Ishikawa (cell line): ENCODE results near the gene NUP133.

Experiments used
- CEBPB ChIP-seq: IDR thresholded peaks from 2 replicates; pipeline ENCODE4 v1.6.1; 2012
- CREB1 ChIP-seq: IDR thresholded peaks from 2 replicates; pipeline ENCODE4 v1.6.1; 2012; ENCODE audit warnings: low read depth
- EGR1 ChIP-seq: IDR thresholded peaks from 2 replicates; pipeline ENCODE4 v1.6.1; 2012
- EP300 ChIP-seq: IDR thresholded peaks from 2 replicates; pipeline ENCODE4 v1.6.1; 2012; ENCODE audit warnings: borderline replicate concordance
- FOXM1 ChIP-seq: IDR thresholded peaks from 2 replicates; pipeline ENCODE4 v1.6.1; 2012; ENCODE audit warnings: low read depth, borderline replicate concordance
- NFIC ChIP-seq: IDR thresholded peaks from 2 replicates; pipeline ENCODE4 v1.6.1; 2012
- RAD21 ChIP-seq: IDR thresholded peaks from 2 replicates; pipeline ENCODE4 v1.6.1; 2012; ENCODE audit warnings: low read depth
- REST ChIP-seq: IDR thresholded peaks from 2 replicates; pipeline ENCODE4 v1.6.1; 2012; ENCODE audit warnings: low read depth, mild to moderate bottlenecking
- TAF1 ChIP-seq: IDR thresholded peaks from 2 replicates; pipeline ENCODE4 v1.6.1; 2012; ENCODE audit warnings: low read depth, mild to moderate bottlenecking
- TCF12 ChIP-seq: IDR thresholded peaks from 2 replicates; pipeline ENCODE4 v1.6.1; 2012; ENCODE audit warnings: low read depth
- TEAD4 ChIP-seq: IDR thresholded peaks from 2 replicates; pipeline ENCODE4 v1.6.1; 2012
- YY1 ChIP-seq: IDR thresholded peaks from 2 replicates; pipeline ENCODE4 v1.6.1; 2012; ENCODE audit warnings: low read depth
- ZBTB7A ChIP-seq: IDR thresholded peaks from 2 replicates; pipeline ENCODE4 v1.6.1; 2012; ENCODE audit warnings: low read depth
- TF ChIP-seq, protein P1 (sequence below): IDR thresholded peaks from 2 replicates; pipeline ENCODE4 v1.6.1; 2012
- TF ChIP-seq, protein P2 (sequence below): IDR thresholded peaks from 2 replicates; pipeline ENCODE4 v1.6.1; 2012

The NUP133 gene

DNA sequence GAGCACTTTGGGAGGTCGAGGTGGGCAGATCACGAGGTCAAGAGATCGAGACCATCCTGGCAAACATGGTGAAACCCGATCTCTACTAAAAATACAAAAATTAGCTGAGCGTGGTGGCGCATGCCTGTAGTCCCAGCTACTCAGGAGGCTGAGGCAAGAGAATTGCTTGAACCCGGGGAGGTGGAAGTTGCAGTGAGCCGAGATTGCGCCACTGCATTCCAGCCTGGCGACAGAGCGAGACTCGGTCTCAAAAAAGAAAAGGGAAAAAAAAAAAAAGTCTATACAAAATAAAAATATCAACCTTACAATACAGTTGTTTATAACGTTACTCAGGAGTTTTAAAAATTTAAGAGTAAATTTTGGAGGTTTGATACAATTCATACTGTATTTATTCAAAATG is 32.3 kb downstream of the NUP133 start:
- TF ChIP-seq CEBPB, result peak; percentile 93
- peak; percentile 76 for TF ChIP-seq TEAD4

DNA sequence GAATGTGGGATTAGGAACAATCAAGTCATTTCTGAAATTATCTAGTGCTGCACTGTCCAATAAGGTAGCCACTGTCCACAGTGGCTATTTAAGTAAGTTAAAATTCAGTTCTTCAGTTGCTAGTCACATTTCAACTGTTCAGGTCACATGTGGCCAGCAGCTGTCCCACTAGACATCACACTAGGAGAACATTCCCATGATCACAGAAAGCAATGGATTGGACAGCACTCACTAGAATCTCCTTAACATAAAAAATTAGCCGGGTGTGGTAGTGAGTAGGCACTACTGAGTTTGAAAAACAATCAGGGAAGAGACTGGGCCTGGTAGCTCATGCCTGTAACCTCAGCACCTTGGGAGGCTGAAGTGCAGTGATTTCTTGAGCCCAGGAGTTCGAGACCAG is 33.6 kb downstream of the NUP133 start:
- TF ChIP-seq TCF12 (no peak), EP300 (no peak), EGR1 (no peak), TAF1 (no peak), NFIC (no peak), REST (no peak), CREB1 (no peak), FOXM1 (no peak), TEAD4 (no peak), RAD21 (no peak), YY1 (no peak), CEBPB (no peak), ZBTB7A (no peak)
- TF ChIP-seq, protein P1, sequence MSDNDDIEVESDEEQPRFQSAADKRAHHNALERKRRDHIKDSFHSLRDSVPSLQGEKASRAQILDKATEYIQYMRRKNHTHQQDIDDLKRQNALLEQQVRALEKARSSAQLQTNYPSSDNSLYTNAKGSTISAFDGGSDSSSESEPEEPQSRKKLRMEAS, result no peak
- TF ChIP-seq, protein P2, sequence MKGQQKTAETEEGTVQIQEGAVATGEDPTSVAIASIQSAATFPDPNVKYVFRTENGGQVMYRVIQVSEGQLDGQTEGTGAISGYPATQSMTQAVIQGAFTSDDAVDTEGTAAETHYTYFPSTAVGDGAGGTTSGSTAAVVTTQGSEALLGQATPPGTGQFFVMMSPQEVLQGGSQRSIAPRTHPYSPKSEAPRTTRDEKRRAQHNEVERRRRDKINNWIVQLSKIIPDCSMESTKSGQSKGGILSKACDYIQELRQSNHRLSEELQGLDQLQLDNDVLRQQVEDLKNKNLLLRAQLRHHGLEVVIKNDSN, result no peak

DNA sequence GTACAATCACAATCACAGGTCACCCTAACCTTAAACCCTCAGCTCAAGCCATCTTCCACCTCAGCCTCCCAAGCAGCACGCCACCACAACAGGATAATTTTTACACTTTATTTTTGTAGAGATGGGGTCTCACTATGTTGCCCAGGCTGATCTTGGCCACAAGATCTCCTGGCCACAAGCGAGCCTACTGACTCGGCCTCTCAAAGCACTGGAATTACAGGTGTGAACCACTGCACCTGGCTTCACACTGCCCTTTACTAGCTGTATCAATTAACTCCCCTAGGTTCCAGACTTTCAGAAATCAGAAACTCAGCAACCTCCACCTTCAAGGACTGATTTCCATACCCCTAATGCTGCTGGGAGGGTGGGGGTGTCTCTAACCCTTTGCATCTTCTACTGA is 37.0 kb downstream of the NUP133 start:
- no peak for TF ChIP-seq TAF1

- TF ChIP-seq, protein P1, result no peak
- no peak for TF ChIP-seq RAD21
- TF ChIP-seq CREB1, result no peak
- TF ChIP-seq TEAD4, result no peak
- TF ChIP-seq TAF1, result no peak
- TF ChIP-seq YY1, result no peak
- no peak for TF ChIP-seq NFIC
- TF ChIP-seq, protein P2, result no peak
- TF ChIP-seq EP300, result no peak
- no peak for TF ChIP-seq EGR1
- no peak for TF ChIP-seq CEBPB
- no peak for TF ChIP-seq FOXM1
- TF ChIP-seq REST, result no peak
- no peak for TF ChIP-seq TCF12
- TF ChIP-seq ZBTB7A, result no peak
Observed at GRCh38 chr1:229470406-229471043, 37.6 kb downstream of the NUP133 start.

DNA sequence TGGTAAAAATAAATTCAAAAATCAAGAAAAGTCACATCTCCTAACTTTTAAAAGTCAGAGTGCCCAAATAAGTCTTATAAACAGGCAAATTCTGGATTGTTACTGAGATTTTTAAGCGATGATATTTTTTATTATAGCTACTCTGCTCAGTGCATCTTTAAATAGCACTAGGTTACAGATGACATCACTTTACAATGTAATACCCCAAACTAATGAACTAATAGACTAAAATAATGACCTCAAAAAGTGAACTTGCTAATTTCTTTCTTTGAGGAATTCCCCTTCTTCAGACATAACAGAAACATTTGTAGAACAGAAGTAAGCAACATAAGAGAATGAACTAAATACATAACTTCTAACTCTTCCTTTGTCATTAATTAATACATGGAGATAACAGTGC is 41.3 kb downstream of the NUP133 start:
- no peak for TF ChIP-seq NFIC
- no peak for TF ChIP-seq REST
- no peak for TF ChIP-seq CREB1
- TF ChIP-seq CEBPB, result no peak
- no peak for TF ChIP-seq TEAD4
- TF ChIP-seq EGR1, result no peak
- TF ChIP-seq, protein P1, result no peak
- no peak for TF ChIP-seq ZBTB7A
- no peak for TF ChIP-seq FOXM1
- TF ChIP-seq EP300, result no peak
- TF ChIP-seq, protein P2, result no peak
- TF ChIP-seq TCF12, result no peak
- TF ChIP-seq RAD21, result no peak
- no peak for TF ChIP-seq TAF1
- no peak for TF ChIP-seq YY1
